Mesodermal cell (in vitro differentiated cells): ENCODE results near the gene GOLGA6L1. TPM values are rescaled to one million over a fixed set of nuclear protein-coding genes. Genes with fewer than 3 reads are reported as not detected.
"Not testable (repeated sequence)": the region's sequence is repeated elsewhere in the genome, so short reads cannot be mapped to it uniquely, and the experiment has no call there.

Experiments
- H3K27ac ChIP-seq: 2 replicates; pipeline ENCODE4 v1.7.0; 2013; ENCODE audit warnings: mild to moderate bottlenecking, low read depth, low read length, moderate library complexity; ENCODE audit not compliant: severe bottlenecking
- H3K36me3 ChIP-seq: 2 replicates; pipeline ENCODE4 v1.7.1; 2013; ENCODE audit warnings: mild to moderate bottlenecking, low read length, moderate library complexity; ENCODE audit not compliant: control insufficient read depth, insufficient read depth
- H3K4me1 ChIP-seq: one replicate; pipeline ENCODE4 v1.7.1; 2013; ENCODE audit warnings: mild to moderate bottlenecking, low read length; ENCODE audit not compliant: insufficient read depth, control insufficient read depth, poor library complexity, severe bottlenecking
- H3K4me3 ChIP-seq: 2 replicates; pipeline ENCODE4 v1.7.0; 2013; ENCODE audit warnings: low read length, control low read depth, mild to moderate bottlenecking; ENCODE audit not compliant: insufficient read depth, poor library complexity, severe bottlenecking; ENCODE audit errors: extremely low read depth
- H3K9me3 ChIP-seq: 2 replicates; pipeline ENCODE4 v1.7.1; 2013; ENCODE audit warnings: mild to moderate bottlenecking, low read length, moderate library complexity; ENCODE audit not compliant: control insufficient read depth
- WGBS, 2 experiments: methylation state at CpG; one replicate each; pipeline ENCODE4 v1.1.5; 2013; ENCODE audit warnings: missing lambda C conversion rate in 2 of 2; ENCODE audit not compliant: insufficient coverage in 2 of 2; 5-methylcytosine and 5-hydroxymethylcytosine counted together
- polyA plus RNA-seq, 2 experiments: library from polyadenylated mRNA; stranded (reverse); fragments of 50-300 nt; gene quantifications; one replicate each; pipeline ENCODE4 v1.2.3, GENCODE V29; 2013

The GOLGA6L1 gene, protein sequence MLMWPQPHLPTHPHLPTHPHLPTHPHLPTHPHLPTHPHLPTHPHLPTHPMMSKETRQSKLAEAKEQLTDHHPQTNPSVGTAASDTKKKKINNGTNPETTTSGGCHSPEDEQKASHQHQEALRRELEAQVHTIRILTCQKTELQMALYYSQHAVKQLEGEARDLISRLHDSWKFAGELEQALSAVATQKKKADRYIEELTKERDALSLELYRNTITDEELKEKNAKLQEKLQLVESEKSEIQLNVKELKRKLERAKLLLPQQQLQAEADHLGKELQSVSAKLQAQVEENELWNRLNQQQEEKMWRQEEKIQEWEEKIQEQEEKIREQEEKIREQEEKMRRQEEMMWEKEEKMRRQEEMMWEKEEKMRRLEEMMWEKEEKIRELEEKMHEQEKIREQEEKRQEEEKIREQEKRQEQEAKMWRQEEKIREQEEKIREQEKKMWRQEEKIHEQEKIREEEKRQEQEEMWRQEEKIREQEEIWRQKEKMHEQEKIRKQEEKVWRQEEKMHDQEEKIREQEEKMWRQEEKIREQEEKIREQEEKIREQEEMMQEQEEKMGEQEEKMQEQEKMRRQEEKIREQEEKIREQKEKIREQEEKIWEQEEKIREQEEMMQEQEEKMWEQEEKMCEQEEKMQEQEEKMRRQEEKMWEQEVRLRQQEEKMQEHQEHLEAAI
- not detected for polyA plus RNA-seq (2013, experiment 1 of 2)
- polyA plus RNA-seq (2013, experiment 2 of 2): not detected

DNA sequence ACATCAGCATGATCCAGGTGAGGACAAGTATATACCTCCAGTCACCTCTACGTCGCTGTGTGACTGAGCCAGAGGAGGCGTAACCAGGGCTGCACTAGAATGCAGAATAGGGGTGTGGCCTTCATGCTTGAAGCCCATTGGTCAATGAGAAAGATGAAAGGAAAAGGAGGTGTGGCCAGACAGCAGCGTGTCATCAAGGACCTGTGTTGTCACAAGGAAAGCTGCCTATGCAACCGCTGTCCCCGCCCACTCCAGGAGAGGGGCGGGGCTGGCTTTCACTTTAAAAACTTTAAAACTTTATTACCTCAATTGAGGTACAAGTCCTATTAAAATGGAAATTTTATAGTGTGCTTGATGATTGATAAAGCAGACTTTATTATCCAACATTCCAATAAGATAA lies at the start of gene GOLGA6L1:
Gene GOLGA6L1 (minus strand): TSS at position 101 of the 400 bp plus-strand sequence. CDS start 91 bp downstream, at position 10.
- H3K4me1 ChIP-seq, H3K9me3 ChIP-seq, H3K36me3 ChIP-seq, H3K4me3 ChIP-seq, H3K27ac ChIP-seq: not testable (repeated sequence)
- no CpG with 5 or more reads among the region's 7 CpGs for WGBS, 2 experiments

- H3K36me3 ChIP-seq, H3K27ac ChIP-seq, H3K9me3 ChIP-seq, H3K4me1 ChIP-seq, H3K4me3 ChIP-seq: not testable (repeated sequence)
- WGBS, 2 experiments: 92 to 93% methylated on average over 7 of the region's 11 CpGs
These were observed 44.6 kb upstream of the GOLGA6L1 start for GRCh38 chr15:23181201-23181600.

DNA sequence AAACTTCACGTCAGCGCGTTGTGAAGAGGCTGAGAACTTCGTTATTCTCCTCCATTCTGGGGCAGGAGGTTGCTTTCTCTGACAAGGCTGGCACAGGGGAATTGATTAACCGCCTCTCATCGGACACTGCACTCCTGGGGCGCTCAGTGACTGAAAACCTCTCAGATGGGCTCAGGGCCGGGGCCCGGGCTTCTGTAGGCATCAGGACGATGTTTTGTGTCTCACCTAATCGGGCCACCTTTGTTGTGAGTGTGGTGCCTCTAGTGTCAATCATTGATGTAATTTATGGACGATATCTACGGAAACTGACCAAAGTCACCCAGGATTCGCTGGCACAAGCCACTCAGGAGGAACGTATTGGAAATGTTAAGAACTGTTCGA lies 43.9 kb upstream of the GOLGA6L1 start:
- not testable (repeated sequence) for H3K4me1 ChIP-seq, H3K9me3 ChIP-seq, H3K4me3 ChIP-seq, H3K36me3 ChIP-seq, H3K27ac ChIP-seq
- 92 to 93% methylated on average over 8 to 13 of the region's 16 CpGs for WGBS, 2 experiments

DNA sequence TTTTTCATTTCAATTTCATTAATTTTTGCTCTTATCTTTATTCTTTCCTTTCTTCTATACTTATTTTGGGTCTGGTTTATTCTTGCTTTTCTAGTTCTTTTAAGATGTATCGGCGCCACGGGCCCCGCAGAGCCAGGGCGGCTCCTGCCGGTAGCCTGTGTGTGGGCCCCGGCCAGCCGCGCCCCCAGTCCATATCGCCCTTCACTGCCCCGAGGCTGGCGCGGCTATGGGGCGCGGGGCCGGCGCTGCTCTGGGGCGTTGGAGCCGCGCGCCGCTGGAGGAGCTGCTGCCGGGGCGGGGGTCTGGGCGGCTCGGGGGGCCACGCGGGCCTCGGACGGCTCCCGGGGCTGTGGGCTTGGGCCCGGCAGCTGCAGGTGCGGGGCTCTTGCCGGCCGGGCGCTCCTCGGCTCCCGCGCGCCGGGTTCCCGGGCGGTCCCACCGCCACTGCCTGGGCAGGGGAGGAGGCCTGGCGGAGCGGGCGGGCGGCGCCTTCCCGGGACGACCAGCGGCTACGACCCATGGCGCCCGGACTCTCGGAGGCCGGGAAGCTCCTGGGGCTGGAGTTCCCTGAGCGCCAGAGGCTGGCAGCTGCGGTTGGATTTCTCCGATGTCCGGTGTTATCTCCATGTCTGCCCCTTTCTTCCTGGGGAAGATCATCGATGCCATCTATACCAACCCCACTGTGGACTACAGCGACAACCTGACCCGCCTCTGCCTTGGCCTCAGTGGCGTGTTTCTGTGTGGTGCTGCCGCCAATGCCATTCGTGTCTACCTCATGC lies 43.3 kb upstream of the GOLGA6L1 start:
- not testable (repeated sequence) for H3K36me3 ChIP-seq, H3K9me3 ChIP-seq, H3K27ac ChIP-seq, H3K4me1 ChIP-seq
- 30 to 35% methylated on average over 23 to 25 of the region's 67 CpGs for WGBS, 2 experiments
- peak overlapping the region; percentile 19 for H3K4me3 ChIP-seq

- not testable (repeated sequence) for H3K36me3 ChIP-seq, H3K4me3 ChIP-seq, H3K27ac ChIP-seq, H3K9me3 ChIP-seq, H3K4me1 ChIP-seq
- WGBS, 2 experiments: 82 to 89% methylated on average over 5 to 14 of the region's 20 CpGs
These were observed 40.1 kb upstream of the GOLGA6L1 start for GRCh38 chr15:23176683-23177082.

DNA sequence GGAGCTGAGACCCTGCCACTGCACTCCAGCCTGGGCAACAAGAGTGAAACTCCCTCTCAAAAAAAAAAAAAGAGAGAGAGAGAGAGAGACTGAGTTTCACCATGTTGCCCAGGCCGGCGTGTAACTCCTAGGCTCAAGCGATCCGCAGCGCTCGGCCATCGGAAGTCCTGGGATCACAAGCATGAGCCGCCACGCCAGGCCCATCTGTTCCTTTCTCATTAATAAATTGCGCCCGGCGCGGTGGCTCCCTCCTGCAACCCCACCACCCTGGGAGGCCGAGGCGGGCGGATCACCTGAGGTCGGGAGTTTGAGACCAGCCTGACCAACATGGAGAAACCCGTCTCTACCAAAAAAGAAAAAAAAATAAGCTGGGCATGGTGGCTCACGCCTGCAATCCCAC lies 39.0 kb upstream of the GOLGA6L1 start:
- not testable (repeated sequence) for H3K36me3 ChIP-seq, H3K9me3 ChIP-seq, H3K4me3 ChIP-seq, H3K4me1 ChIP-seq, H3K27ac ChIP-seq
- WGBS, 2 experiments: no CpG with 5 or more reads among the region's 19 CpGs

DNA sequence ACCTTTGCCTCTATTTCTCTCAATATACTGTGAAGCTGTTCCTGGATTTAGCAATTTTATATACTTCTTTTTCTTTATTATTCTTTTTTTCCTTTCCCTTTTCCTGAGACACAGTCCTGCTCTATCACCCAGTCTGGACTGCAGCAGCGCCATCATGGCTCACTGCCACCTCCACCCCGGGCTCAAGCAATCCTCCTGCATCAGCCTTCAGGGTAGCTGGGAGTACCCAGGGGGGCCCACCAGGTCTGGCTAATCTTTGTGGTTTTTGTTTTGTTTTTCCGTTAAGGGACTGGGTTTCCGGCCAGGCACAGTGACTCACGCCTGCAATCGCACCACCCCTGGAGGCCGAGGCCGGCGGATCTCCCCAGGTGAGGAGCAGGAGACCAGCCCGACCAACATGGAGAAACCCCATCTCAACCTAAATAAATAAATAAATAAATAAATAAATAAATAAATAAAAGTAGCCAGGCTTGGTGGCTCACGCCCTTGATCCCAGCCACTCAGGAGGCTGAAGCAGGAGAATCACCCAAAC lies 38.1 kb upstream of the GOLGA6L1 start:
- not testable (repeated sequence) for H3K4me3 ChIP-seq, H3K9me3 ChIP-seq, H3K27ac ChIP-seq, H3K36me3 ChIP-seq, H3K4me1 ChIP-seq
- 82 to 90% methylated on average over 1 to 2 of the region's 11 CpGs for WGBS, 2 experiments

GRCh38 chr15:23132787-23133186 lies 3.8 kb downstream of the GOLGA6L1 start:
- not testable (repeated sequence) for H3K27ac ChIP-seq, H3K4me3 ChIP-seq, H3K4me1 ChIP-seq, H3K9me3 ChIP-seq, H3K36me3 ChIP-seq
- WGBS, 2 experiments: no CpG with 5 or more reads among the region's 6 CpGs

- Histone ChIP-seq H3K4me1 (no peaks in the 10 kb centered on the region), H3K36me3 (no peaks in the 10 kb centered on the region), H3K27ac (no peak overlapping the region), H3K9me3 (no peaks in the 10 kb centered on the region), H3K4me3 (no peak overlapping the region)
- WGBS, 2 experiments: no CpG with 5 or more reads among the region's 1 CpG
These were observed 18.4 kb downstream of the GOLGA6L1 start for GRCh38 chr15:23118208-23118607.

DNA sequence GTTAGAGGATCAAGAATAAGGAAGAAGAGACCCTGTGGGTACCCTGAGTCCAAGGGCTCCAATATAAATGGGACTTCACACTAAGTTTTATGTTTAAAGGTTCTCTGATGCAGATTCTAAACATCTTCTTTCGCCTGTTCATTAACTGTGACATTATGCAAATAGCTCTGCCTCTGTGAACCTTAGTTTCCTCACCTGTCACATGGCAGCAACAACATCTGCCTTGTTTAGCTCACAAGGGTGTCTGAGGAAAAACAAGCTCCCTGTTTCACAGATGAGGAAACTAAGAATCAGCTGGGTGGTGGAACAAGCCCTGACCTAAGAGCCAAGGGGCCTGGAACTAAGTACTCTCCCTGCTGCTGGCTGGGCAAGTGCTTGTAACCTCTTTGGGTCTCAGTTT lies 40.8 kb downstream of the GOLGA6L1 start:
- H3K9me3 ChIP-seq: no peaks in the 10 kb centered on the region
- H3K27ac ChIP-seq: no peak overlapping the region
- H3K4me3 ChIP-seq: no peak overlapping the region
- H3K36me3 ChIP-seq: no peaks in the 10 kb centered on the region
- H3K4me1 ChIP-seq: no peaks in the 10 kb centered on the region
- 80% methylated on average over 1 of the region's 1 CpG; no CpG with 5 or more reads in 1 of the 2 experiments for WGBS, 2 experiments
